NCI-H345 (cell line): Measurements from ENCODE around the gene FTCD.
"Not testable (repeated sequence)": the region's sequence is repeated elsewhere in the genome, so short reads cannot be mapped to it uniquely, and the experiment has no call there.

ENCODE experiments used
- DNase-seq: peaks from one replicate; lab custom pipeline; 2025; lab: John Stamatoyannopoulos, UW

Gene FTCD

DNA sequence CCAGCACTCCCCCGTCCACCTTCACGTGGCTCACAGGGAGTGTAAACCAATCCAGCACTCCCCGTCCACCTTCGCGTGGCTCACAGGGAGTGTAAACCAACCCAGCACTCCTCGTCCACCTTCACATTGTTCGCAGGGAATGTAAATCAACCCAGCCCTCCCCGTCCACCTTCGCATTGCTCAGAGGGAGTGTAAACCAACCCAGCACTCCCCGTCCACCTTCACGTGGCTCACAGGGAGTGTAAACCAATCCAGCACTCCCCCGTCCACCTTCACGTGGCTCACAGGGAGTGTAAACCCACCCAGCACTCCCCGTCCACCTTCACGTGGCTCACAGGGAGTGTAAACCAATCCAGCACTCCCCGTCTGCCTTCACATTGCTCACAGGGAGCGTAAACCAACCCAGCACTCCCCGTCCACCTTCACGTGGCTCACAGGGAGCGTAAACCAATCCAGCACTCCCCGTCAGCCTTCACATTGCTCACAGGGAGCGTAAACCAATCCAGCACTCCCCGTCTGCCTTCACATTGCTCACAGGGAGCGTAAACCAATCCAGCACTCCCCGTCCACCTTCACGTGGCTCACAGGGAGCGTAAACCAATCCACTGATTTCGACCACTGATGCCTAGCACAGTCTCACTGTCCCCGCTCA lies 14.9 kb downstream of the FTCD start:
- DNase-seq: not testable (repeated sequence)

DNA sequence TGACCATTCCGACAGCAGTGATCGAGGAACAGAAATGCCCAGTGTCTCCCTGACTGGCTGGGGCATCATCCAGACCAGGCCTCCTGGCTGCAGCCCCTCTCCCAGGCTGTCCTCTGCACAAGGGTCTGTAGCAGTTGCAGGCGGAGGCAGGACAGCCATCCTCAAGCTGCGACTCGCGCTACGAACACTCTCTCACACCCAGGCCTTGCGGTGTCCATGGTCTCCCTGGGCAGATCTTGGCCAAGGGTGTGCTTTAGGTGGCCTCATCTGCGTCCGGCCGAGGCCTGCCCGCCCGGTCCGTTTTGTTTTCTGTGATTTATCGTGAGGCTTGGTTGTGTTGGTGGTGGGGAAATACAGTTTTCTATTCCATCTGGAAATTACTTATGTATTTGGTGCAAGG lies 15.7 kb downstream of the FTCD start:
- DNase-seq: no peak

DNA sequence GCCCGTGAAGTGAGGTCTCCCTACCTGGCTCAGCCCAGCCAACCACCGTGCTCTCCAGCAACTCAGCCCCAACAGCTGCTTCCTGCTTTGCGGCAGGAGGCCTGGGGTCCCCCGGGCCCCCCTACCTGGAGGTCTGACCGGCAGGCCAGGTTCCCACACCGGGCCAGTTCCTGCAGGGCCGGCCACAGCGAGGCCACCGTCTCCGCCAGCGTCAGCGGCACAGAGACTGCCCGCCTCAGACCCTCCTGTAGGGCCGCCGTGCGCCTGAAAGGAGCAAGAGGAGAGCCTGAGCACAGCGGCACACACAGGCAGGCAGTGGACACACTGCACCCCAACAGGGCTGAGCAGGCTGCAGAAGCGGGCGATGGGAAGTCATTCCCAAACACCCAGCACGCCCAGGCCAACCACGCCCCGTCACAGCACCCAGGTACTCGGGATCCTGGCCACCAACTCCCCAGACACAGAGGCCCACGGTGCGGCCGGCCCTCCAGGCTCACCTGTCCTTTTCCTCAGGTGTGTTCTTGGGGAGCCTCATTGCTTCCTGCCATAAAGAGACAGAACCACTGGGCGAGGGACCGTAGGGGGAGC lies 16.9 kb downstream of the FTCD start:
- DNase-seq: no peak

DNA sequence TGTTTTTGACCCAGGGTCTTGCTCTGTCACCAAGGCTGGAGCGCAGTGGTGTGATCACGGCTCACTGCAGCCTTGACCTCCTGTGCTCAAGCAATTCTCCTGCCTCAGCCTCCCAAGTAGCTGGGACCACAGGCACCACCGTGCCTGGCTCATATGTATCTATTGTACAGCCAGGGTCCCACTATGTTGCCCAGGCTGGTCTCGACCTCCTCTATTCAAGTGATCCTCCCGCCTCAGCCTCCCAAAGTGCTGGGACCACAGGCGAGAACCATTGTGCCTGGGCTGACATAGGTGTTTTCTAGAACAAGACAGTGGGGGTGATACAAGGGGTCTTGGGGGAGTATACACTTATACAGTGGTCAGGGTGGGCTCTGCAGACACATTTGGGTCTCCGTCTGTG lies 17.5 kb downstream of the FTCD start:
- no peak for DNase-seq

DNA sequence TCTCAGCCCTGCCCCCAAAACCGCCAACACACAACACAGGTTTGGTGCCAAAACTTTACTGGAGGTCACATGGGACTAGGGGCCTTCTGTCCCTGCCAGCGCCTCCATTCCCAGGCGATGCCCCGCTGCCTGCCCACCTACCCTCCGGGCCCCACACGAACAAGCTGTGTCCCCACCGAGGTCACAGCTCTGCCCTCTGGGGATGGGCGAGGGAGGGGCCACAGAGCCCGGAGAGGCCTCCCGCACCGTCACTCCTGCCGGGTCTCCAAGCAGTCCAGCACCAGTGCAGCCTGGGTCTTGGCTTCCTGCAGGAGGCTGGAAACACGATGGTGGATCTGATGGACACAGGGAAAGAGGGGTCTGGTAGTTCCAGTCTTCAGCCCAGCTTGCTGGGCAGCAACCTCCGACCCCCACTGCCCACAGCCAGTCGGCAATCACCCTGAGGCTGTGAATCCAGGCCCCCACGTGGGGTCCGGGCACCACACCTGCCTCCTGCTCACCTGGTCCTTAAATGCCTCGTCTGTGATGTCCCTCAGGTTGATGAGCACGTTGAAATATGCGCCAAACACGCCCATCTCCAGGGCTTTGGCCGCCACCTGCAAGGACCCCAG lies 18.5 kb downstream of the FTCD start:
- DNase-seq: no peak

DNA sequence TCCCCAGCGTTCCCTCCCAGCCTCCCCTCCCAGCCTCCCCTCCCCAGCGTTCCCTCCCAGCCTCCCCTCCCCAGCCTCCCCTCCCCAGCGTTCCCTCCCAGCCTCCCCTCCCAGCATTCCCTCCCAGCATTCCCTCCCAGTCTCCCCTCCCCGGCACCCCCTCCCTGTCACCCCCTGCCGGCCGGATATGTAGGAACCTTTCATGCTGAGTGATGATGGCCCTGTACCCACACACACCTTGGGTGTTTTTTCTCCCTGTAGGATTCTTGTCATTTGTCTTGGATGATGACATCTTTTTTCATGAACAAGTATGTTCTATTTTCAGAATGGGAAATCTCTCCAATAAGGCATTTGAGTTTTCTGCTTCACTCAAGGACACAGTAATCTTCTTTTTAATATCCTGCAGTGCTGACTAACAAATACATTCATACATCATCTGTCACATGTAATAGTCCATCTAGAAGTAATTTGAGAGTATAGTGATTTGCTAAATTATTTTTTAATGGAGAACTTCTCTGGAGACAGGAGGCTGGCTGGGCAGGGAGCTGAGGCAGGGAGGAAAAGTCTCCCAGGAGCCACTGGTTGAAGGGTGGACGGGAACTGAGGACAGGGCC lies 19.5 kb downstream of the FTCD start:
- no peak for DNase-seq

DNA sequence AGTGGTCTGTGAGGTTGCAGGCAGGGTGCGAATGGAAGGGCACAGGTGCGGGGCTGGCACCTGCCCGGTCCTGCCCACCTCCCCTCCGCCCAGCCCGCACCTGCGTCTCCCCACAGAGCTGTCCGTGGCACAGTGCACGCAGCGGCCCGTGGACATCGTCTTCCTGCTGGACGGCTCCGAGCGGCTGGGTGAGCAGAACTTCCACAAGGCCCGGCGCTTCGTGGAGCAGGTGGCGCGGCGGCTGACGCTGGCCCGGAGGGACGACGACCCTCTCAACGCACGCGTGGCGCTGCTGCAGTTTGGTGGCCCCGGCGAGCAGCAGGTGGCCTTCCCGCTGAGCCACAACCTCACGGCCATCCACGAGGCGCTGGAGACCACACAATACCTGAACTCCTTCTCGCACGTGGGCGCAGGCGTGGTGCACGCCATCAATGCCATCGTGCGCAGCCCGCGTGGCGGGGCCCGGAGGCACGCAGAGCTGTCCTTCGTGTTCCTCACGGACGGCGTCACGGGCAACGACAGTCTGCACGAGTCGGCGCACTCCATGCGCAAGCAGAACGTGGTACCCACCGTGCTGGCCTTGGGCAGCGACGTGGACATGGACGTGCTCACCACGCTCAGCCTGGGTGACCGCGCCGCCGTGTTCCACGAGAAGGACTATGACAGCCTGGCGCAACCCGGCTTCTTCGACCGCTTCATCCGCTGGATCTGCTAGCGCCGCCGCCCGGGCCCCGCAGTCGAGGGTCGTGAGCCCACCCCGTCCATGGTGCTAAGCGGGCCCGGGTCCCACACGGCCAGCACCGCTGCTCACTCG lies 23.3 kb downstream of the FTCD start:
- DNase-seq: no peak

DNA sequence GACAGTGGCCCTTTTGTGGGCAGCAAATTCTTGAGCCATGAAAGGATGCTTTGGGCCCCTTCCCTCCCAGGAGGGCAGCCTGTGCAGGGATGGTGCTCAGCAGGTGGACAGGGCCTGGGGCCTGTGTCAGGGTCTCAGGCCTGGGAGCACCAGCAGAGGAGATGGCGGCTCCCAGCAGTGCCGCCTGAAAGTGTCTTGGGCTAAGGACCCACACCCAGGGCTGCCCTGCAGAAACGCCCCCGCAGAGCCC lies 23.9 kb downstream of the FTCD start:
- DNase-seq: no peak

DNA sequence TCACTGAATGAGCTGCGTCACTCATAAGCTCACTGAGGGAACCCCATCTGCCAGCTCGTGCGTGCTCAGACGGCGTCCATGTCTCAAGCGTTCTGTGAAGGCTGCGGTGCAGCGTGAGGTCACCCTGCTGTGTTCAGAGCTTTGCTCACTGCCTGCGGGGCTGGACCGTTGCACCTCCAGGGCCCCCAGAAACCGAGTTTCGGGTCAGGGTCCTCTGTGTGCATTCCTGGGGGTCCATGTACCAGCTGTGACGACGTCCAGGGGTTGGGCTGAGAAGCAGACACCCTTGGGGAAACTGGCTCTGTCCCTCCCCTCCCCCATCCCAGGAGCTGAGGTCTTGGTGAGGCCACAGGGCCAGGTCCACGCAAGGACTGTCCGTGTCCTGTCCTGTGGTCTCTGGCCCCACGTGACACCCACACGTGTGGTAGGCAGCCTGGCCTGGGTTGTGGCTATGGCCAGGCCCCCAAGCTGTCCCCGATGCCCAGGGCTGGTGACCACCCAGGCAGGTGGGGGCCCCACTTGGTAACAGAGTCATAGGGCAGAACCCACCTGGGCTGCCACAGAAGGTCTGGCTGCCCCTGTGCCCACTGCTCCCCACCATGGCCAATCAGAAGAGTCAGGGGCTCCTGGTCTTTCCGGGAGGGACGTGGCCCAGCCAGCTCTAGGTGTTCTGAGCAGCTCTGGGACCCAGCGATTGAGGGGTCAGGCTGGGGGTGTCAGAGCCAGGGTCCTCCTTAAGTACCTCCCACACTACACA lies 24.4 kb downstream of the FTCD start:
- DNase-seq: no peak

DNA sequence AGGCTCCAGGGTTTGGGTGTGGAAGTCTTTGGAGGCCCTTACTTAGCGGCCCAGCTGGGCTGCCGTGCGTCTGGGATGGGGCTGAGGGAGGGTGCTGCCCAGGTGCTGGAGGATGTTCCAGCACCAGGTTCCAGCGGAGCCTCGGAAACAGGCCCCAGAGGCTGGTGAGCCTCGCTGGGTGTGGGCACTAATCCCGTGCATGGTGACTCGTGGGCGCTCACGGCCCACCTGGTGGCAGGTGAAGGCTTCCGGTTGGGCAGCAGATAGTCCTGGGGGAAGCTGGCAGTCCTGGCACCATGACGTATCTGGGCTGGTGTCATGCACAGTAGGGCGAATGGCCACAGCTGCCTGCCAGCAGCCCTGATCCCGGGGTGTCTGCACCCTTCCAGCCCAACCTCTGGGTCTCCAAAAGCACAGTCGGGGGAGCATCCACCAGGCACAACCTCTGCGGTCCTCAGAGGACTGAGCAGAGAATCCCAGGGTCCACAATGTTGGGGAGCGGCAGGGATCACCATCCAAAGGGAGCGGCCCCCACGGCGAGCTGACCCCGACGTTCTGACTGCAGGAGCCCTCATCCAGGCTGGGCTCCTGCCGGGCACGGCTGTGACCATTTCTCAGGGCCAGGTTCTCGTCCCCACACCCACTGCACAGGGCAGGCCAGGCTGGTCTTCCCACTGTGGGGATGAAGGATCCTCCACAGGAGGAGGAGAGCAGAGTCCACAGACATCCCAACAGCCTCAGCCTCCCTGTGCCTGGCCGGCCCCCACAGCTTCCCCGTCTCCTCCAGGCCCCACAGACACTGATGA lies 25.3 kb downstream of the FTCD start:
- DNase-seq: no peak

DNA sequence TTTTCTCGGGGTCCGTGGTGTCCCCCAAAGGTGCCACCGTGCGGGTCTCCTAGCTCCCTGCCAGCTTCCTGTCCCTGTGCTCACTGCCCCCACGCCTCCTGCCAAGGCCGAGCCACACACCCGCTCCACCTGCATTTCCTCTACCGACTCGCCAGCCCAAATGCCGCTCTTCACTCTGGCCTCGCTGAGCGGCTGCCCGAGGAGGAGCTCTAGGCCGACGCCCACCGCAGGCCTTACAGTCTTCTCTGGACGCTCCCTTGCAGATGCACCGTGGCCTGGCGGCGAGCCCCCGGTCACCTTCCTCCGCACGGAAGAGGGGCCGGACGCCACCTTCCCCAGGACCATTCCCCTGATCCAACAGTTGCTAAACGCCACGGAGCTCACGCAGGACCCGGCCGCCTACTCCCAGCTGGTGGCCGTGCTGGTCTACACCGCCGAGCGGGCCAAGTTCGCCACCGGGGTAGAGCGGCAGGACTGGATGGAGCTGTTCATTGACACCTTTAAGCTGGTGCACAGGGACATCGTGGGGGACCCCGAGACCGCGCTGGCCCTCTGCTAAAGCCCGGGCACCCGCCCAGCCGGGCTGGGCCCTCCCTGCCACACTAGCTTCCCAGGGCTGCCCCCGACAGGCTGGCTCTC lies 26.3 kb downstream of the FTCD start:
- DNase-seq: no peak

DNA sequence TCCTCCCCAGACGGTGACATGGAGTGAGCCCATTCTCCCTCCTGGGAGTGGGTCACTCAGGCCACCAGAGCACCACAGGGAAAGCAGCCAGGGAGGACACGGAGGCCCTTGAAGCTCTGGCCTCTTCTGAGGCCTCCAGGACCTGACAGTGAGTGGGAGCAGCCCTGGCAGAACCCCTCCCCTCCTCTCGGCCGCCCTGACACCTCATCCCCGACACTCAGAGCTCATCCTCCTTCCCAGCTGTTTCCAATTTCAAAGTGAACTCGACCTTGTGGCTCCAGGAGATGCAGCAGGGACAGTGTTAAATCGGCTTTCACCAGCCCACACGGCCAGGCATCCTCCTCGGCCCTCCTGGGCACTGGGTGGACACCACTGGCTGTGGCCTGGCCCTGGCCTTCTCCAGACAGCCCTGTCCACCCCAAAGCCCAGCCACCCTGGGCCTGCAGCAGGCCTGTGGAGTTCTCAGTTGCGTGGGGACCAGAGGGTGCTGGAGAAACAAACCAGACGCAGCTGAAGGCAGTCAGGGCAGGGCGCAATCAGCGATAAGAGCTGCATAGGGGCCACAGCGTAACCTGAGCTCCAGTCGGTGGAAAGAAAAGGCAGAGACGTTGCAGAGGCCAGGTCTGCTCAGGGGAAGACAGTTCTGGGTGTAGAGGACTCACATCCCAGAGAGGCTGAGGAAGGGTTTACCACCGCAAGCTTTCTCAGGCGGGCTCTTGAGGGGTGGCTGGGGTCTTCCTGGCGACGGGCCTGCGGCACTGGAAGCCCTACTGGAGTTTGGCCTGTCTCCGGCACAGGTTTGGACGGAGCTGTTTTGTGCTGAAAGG lies 27.1 kb downstream of the FTCD start:
- no peak for DNase-seq

DNA sequence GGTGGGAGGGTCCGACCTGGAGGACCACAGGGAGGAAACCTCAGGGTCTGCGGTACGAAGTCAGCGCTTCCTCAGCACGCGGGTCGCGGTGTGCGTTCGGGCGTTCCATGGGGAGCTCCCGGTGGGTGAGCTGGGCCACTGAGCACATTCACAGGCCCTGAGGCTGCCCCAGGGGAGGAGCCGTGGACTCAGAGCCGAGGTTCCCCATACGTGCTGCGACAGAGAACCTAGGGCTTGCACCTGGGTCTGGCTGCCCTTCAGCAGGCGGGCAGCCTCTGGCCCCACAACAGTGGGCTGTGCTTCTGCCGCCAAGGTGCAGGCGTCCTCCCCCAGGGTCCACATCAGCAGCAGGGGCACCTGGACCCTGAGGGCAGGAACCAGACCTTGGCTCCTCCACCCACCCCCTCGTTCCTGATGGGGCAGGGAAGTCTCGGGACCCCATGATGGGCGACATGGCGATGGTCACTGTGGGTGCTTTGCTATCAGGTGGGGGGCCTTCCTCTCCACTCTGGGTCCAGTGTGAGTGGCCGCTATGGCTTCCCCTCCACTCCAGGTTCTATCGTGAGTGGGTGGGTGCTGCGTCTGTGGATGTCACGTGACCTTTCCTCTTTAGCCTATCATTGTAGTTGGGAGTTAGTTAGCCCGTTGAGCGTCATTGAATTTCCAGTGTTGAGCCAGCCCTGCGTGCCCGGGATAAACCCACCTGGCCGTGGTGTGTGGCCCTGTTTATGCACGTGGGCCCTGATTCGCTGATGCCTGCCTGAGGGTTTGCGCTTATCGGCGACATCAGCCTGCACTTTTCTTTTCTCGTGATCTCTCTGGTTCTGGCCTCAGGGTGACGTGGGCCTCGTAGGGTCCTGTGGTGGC lies 27.9 kb downstream of the FTCD start:
- DNase-seq: no peak

DNA sequence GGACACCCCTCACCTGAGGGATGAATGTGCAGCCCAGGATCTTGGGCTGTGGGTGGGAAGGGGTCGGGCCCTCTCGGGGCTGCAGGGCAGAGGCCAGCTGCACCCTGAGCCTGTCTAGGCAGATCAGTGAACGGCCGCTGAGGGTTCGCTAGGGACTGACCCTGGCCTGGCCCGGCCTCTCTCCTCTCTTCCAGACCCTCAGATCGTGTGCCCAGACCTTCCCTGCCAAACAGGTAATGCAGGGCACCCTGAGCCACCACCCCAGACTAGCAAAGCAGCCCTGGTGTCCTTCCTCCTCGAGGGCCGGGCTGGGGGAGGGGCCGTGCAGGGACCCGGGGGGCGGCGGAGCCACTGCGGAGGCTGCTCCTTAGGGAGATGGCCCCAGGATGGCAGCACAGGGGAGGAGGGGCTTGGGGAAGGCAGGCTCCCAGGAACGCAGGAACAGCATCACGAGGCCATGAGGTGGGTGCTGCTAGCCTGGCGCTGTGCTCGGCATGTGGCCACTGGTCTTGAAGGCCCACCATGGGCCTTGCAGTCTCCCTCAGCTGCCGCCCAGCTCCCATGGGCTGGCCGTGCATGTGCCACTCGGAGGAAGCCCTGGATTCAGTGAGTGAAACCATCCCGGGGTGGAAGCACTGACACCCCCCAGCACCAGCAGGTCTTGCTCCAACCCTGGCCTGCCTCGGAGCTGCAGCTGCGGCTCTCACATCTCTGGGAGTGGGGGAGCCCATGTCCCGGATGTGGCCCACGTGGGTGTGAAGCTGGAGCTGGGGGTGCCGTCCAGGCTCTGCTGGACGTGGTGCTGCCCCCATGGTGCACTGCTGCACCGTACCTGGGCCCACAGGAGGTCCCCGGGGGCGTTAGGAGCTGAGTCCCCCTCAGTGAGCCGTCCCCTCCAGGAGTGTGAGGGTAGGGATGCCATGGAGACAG lies 28.8 kb downstream of the FTCD start:
- no peak for DNase-seq

DNA sequence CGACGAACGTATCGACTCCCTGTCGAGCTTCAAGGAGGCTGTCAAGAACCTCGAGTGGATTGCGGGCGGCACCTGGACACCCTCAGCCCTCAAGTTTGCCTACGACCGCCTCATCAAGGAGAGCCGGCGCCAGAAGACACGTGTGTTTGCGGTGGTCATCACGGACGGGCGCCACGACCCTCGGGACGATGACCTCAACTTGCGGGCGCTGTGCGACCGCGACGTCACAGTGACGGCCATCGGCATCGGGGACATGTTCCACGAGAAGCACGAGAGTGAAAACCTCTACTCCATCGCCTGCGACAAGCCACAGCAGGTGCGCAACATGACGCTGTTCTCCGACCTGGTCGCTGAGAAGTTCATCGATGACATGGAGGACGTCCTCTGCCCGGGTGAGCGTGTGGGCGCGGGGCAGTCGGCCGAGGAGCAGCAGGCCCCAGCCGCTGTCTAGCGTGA lies 29.5 kb downstream of the FTCD start:
- no peak for DNase-seq

DNA sequence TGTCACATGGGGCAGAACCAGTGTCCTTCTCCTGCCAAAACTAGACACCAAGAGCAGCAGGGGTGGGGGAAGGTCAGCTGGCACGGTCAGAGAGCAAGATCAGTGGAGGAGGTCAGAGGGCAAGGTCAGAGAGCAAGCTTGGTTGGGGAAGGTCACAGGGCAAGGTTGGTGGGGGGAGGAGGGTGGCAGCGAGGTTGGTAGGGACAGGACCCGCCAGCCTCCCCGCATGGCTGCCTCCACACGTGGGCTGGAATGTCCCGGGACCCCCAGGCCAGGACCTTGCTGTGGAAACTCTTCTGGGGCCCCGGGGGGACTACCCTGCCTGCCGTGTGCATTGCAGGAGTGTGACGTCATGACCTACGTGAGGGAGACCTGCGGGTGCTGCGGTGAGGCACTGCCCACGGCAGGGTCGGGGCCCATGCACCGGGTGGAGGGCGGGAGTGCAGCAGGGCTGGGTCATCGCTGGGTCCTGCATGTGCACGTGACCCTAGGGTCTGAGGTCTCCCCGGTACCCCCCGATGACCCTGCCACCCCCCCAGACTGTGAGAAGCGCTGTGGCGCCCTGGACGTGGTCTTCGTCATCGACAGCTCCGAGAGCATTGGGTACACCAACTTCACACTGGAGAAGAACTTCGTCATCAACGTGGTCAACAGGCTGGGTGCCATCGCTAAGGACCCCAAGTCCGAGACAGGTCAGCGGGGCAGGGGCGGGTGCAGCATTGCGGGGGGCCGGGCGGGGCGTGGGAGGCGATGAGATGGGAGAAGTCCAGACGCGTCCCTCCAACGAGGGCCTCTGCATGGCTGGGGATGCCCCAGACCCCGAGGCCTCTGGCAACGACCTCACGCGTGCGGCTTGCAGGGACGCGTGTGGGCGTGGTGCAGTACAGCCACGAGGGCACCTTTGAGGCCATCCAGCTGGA lies 30.2 kb downstream of the FTCD start:
- no peak for DNase-seq
